ENCODE results near the gene MRPL52.

GRCh38 chr14:22814941-22815713 lies 14.6 kb upstream of the MRPL52 start, which contains the start of gene SLC7A7:
- TF ChIP-seq, protein P1, sequence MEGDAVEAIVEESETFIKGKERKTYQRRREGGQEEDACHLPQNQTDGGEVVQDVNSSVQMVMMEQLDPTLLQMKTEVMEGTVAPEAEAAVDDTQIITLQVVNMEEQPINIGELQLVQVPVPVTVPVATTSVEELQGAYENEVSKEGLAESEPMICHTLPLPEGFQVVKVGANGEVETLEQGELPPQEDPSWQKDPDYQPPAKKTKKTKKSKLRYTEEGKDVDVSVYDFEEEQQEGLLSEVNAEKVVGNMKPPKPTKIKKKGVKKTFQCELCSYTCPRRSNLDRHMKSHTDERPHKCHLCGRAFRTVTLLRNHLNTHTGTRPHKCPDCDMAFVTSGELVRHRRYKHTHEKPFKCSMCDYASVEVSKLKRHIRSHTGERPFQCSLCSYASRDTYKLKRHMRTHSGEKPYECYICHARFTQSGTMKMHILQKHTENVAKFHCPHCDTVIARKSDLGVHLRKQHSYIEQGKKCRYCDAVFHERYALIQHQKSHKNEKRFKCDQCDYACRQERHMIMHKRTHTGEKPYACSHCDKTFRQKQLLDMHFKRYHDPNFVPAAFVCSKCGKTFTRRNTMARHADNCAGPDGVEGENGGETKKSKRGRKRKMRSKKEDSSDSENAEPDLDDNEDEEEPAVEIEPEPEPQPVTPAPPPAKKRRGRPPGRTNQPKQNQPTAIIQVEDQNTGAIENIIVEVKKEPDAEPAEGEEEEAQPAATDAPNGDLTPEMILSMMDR (IDR thresholded peaks at IDR 0.05; ENCODE audit: insufficient read depth, low read depth, low read length): no peak
- TF ChIP-seq EZH2 (IDR thresholded peaks at IDR 0.05; ENCODE audit: insufficient read depth, low read length): no peak

Measured in astrocyte (in vitro differentiated cells and primary cell).